ENCODE measurements around the gene ZNF827. TPM values are rescaled to one million over a fixed set of nuclear protein-coding genes. Genes with fewer than 3 reads are reported as not detected.

The ZNF827 gene
- total RNA-seq, 2 experiments from 2014 or later: 21.8 to 22.4 TPM

- Mint-ChIP-seq H3K4me3 (no peak overlapping the region), H3K36me3 (no peaks in the 10 kb centered on the region), H3K4me1 (peaks cover 5% of the 10 kb centered on the region), H3K27ac (no peak overlapping the region), H3K9me3 (no peaks in the 10 kb centered on the region), H3K27me3 (peaks cover 29% of the 10 kb centered on the region)
- no peak for DNase-seq
- ATAC-seq (ENCODE audit: low read depth): no peak
- POLR2A ChIA-PET: no interaction called here
Observed at GRCh38 chr4:145736241-145736831, 202.3 kb downstream of the ZNF827 start.

- ATAC-seq (ENCODE audit: low read depth) (no peak), DNase-seq (no peak)
- Mint-ChIP-seq H3K4me1 (peaks cover 5% of the 10 kb centered on the region), H3K9me3 (no peaks in the 10 kb centered on the region), H3K27me3 (peaks cover 32% of the 10 kb centered on the region), H3K36me3 (no peaks in the 10 kb centered on the region), H3K27ac (no peak overlapping the region), H3K4me3 (no peak overlapping the region)
- POLR2A ChIA-PET: no interaction called here
Observed at GRCh38 chr4:145735827-145736226, 202.8 kb downstream of the ZNF827 start.

DNA sequence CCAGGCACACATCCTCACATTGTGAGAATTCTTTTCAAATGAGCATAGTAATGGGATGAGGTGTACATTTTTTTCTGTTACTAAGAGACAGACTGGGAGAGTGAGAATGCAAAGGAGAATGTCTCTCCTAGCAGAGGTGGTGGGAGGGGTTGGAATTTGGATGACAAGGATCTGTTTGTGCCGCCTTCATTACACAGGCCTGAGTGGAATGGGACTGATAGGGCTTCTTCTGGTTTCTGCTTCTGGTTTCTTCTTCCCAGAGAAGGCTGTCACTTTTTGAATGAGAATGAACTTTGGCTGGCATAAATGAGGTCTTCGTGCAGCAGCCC lies 203.3 kb downstream of the ZNF827 start:
- H3K4me1 Mint-ChIP-seq: peaks cover 5% of the 10 kb centered on the region
- peaks cover 30% of the 10 kb centered on the region for H3K27me3 Mint-ChIP-seq
- DNase-seq (no peak), ATAC-seq (ENCODE audit: low read depth) (no peak)
- no peak overlapping the region for H3K27ac Mint-ChIP-seq
- H3K9me3 Mint-ChIP-seq: no peaks in the 10 kb centered on the region
- H3K36me3 Mint-ChIP-seq: no peaks in the 10 kb centered on the region
- no peak overlapping the region for H3K4me3 Mint-ChIP-seq
- POLR2A ChIA-PET: no interaction called here

DNA sequence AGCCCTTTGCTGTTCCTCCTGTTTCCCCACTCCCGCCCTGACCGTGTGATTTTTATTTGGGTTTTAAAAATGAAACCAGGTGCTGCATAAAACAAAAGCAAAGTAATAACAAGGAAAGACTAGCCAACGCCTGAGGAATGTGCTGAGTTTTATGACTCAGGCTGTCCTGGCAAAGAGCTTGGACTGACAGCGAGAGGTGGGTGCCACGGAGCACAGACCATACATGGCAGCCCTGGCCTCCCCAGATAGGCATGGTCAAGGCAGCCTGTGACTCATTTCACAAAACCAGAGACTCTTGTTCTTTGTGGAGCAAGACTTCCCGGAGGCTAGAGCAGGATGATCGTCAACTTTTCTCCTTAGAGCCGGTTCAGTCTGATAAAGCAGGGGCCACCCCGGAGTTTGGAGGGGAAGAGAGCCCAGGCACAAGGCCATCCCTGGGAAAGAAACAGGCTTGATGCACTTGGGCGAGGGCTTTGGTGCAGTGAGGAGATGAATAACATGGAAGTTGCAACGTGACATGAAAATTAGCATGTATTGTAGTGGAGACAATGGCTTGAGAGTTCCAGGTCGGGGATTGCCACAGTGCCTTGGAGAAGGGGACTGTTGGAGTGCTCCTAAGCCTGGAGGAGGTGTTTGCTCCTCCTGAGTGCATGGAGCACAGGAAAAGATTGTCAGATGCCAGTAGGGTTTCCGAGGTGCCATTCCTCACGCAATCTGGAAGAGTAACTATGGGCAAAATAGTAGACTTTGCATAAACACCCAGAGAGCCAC lies 203.9 kb downstream of the ZNF827 start:
- no peaks in the 10 kb centered on the region for H3K36me3 Mint-ChIP-seq
- H3K4me3 Mint-ChIP-seq: no peak overlapping the region
- ATAC-seq (ENCODE audit: low read depth): no peak
- H3K27ac Mint-ChIP-seq: no peak overlapping the region
- no peak for DNase-seq
- H3K27me3 Mint-ChIP-seq: peaks cover 30% of the 10 kb centered on the region
- no peaks in the 10 kb centered on the region for H3K9me3 Mint-ChIP-seq
- POLR2A ChIA-PET: no interaction called here
- H3K4me1 Mint-ChIP-seq: peaks cover 5% of the 10 kb centered on the region

GRCh38 chr4:145734031-145734430 lies 204.6 kb downstream of the ZNF827 start:
- H3K27me3 Mint-ChIP-seq: peaks cover 36% of the 10 kb centered on the region
- POLR2A ChIA-PET: no interaction called here
- H3K4me1 Mint-ChIP-seq: peaks cover 5% of the 10 kb centered on the region
- H3K4me3 Mint-ChIP-seq: peak overlapping the region; percentile 75
- no peak for DNase-seq
- H3K9me3 Mint-ChIP-seq: no peaks in the 10 kb centered on the region
- ATAC-seq (ENCODE audit: low read depth): no peak
- H3K36me3 Mint-ChIP-seq: no peaks in the 10 kb centered on the region
- H3K27ac Mint-ChIP-seq: no peak overlapping the region

DNA sequence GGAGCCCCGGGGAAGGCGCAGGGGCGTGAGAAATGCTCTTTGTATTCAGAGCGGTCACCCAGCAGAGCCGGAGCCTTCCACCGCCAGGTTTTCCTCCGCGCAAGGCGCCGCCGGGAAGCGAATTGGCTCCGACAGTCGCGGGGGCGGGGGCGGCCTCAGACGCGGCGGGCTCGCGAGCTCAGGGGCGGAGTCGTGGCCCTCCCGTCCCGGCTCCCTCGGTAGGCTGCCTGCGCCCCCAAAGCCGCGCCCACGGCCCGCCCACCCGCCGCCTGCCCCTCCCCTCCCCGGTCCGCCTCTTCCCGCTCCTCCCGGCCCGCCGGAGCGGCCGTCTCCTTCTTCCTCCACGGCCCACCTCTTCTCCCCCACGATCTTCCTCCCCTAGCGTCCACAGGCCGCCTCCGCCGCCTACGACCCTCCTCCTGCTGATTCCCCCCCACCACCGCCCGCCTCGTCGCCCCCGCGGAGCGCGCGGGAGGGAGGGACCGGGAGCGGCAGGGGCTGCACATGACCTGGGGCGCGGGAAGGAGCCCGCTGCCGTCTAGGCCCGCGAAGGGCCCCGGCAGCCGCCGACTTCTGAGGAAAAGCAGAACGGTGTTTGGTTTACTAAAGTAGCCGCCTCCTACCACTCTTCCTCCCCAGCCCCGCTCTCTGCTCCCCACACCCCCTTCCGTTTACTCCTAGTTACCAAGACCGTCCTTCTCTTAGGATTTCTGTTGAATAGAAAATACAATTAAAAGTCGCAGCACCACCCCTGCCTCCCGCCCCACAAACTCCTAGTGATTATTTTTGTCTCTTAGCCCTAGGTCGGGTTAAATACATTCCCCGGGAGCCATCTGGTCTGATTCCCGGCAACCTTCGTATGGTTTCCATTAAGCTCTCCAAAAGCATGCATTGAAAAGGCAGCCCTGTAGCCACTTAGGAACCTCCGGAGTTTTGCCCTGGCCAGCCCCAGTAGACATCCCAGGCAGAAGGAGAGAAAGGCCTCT lies 205.4 kb downstream of the ZNF827 start:
- Mint-ChIP-seq H3K27ac (no peak overlapping the region), H3K36me3 (no peaks in the 10 kb centered on the region), H3K4me1 (peaks cover 5% of the 10 kb centered on the region), H3K4me3 (peak overlapping the region; percentile 75), H3K27me3 (peaks cover 41% of the 10 kb centered on the region), H3K9me3 (no peaks in the 10 kb centered on the region)
- ATAC-seq (ENCODE audit: low read depth): peak; percentile 97
- POLR2A ChIA-PET: no interaction called here
- peak; percentile 86 for DNase-seq

- no peak for DNase-seq
- peaks cover 5% of the 10 kb centered on the region for H3K4me1 Mint-ChIP-seq
- H3K36me3 Mint-ChIP-seq: no peaks in the 10 kb centered on the region
- peak overlapping the region; percentile 72 for H3K4me3 Mint-ChIP-seq
- H3K27ac Mint-ChIP-seq: no peak overlapping the region
- no peak for ATAC-seq (ENCODE audit: low read depth)
- POLR2A ChIA-PET: no interaction called here
- no peaks in the 10 kb centered on the region for H3K9me3 Mint-ChIP-seq
- peaks cover 43% of the 10 kb centered on the region for H3K27me3 Mint-ChIP-seq
Observed at GRCh38 chr4:145732001-145732815, 206.4 kb downstream of the ZNF827 start.

- peaks cover 5% of the 10 kb centered on the region for H3K4me1 Mint-ChIP-seq
- H3K36me3 Mint-ChIP-seq: no peaks in the 10 kb centered on the region
- ATAC-seq (ENCODE audit: low read depth) (no peak), DNase-seq (no peak)
- peaks cover 39% of the 10 kb centered on the region for H3K27me3 Mint-ChIP-seq
- POLR2A ChIA-PET: no interaction called here
- H3K27ac Mint-ChIP-seq: no peak overlapping the region
- H3K4me3 Mint-ChIP-seq: no peak overlapping the region
- H3K9me3 Mint-ChIP-seq: no peaks in the 10 kb centered on the region
Observed at GRCh38 chr4:145731028-145731427, 207.6 kb downstream of the ZNF827 start.

DNA sequence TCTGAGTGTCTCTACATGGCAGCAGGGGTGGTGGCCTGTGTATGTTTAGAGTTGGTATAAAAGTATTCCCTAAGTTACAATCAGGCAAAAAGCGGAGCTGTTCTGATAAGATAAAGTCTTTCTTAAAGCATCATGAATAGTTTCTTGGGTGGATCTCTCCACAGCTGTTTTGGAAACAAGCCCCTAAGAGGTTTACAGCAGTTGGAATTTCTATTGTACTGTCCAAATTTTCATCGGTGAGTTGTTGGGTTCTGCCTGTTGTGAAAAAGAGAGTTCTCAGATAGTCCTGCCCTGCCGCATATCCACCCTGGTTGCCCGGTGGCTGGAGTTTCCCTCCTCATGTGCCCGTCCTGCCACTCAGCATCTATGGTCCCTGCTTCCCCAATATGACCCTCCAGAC lies 208.6 kb downstream of the ZNF827 start:
- H3K36me3 Mint-ChIP-seq: no peaks in the 10 kb centered on the region
- POLR2A ChIA-PET: no interaction called here
- H3K9me3 Mint-ChIP-seq: no peaks in the 10 kb centered on the region
- H3K4me1 Mint-ChIP-seq: peaks cover 5% of the 10 kb centered on the region
- DNase-seq (no peak), ATAC-seq (ENCODE audit: low read depth) (no peak)
- peaks cover 32% of the 10 kb centered on the region for H3K27me3 Mint-ChIP-seq
- H3K27ac Mint-ChIP-seq: no peak overlapping the region
- no peak overlapping the region for H3K4me3 Mint-ChIP-seq

- ATAC-seq (ENCODE audit: low read depth) (no peak), DNase-seq (no peak)
- POLR2A ChIA-PET: no interaction called here
- Mint-ChIP-seq H3K4me3 (no peak overlapping the region), H3K4me1 (peaks cover 12% of the 10 kb centered on the region), H3K27me3 (peaks cover 20% of the 10 kb centered on the region), H3K36me3 (no peaks in the 10 kb centered on the region), H3K27ac (no peak overlapping the region), H3K9me3 (peaks cover 2% of the 10 kb centered on the region)
Observed at GRCh38 chr4:145723336-145723735, 215.3 kb downstream of the ZNF827 start.

- Mint-ChIP-seq H3K36me3 (no peaks in the 10 kb centered on the region), H3K27ac (no peak overlapping the region), H3K4me1 (peaks cover 12% of the 10 kb centered on the region), H3K9me3 (peaks cover 2% of the 10 kb centered on the region), H3K27me3 (peaks cover 23% of the 10 kb centered on the region), H3K4me3 (no peak overlapping the region)
- no peak for DNase-seq
- POLR2A ChIA-PET: no interaction called here
- no peak for ATAC-seq (ENCODE audit: low read depth)
Observed at GRCh38 chr4:145722561-145722960, 216.1 kb downstream of the ZNF827 start.

DNA sequence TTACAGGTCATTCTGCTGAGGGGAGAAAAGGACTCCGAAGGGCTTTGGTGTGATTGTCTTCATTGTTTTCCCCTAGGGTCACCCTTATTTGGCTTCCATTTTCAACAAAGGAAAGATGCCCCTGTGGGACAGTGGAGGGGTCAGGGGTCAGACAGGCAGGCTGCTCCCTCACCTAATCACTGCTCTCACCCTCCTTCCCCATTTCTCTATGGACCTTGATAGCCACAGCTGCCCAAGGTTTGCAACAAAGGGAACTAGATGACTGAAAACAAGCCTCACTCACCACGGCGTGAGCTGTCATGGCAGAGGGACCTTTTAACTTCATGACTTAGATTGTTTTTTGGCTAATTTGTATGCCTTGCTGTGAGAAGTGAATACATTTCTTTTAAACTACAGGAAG lies 218.0 kb downstream of the ZNF827 start:
- POLR2A ChIA-PET: no interaction called here
- Mint-ChIP-seq H3K27me3 (peaks cover 25% of the 10 kb centered on the region), H3K4me3 (peak overlapping the region; percentile 6), H3K4me1 (peaks cover 12% of the 10 kb centered on the region), H3K9me3 (peaks cover 4% of the 10 kb centered on the region), H3K36me3 (no peaks in the 10 kb centered on the region), H3K27ac (no peak overlapping the region)
- DNase-seq (no peak), ATAC-seq (ENCODE audit: low read depth) (no peak)
